A549 treated with AZD9567 at 1 μM for 4 hours (cell line): Measurements from ENCODE around the gene TRPM3. TPM values are rescaled to one million over a fixed set of nuclear protein-coding genes. Genes with fewer than 3 reads are reported as not detected.

Source experiments
- total RNA-seq: library from RNA; stranded (reverse); fragments of 200-300 nt; extraction: Qiagen RNA extraction; gene quantifications from 5 replicates; pipeline ENCODE4 v1.2.3, GENCODE V29; 2022; ENCODE audit not compliant: insufficient read depth

TRPM3 gene
- total RNA-seq, result not detected in 5 replicates

GRCh38 chr9:71121275-71122021, at the start of gene TRPM3:
TRPM3 (minus strand) TSS chr9:71121621; CDS start chr9:71121354, 267 bp downstream.

